22Rv1 (cell line): ENCODE data around the gene CD8B.

Experiments
- H3K27ac ChIP-seq: fragments of 450-650 bp; 2 replicates; pipeline ENCODE4 v1.5.1; 2017
- CTCF ChIP-seq: fragments of 450-650 bp; IDR thresholded peaks from 2 replicates; pipeline ENCODE4 v1.5.1; 2017; ENCODE audit warnings: mild to moderate bottlenecking
- ZFX ChIP-seq: fragments of 450-650 bp; IDR thresholded peaks from 2 replicates; pipeline ENCODE4 v1.6.1; 2017; ENCODE audit warnings: antibody characterized with exemption, borderline replicate concordance

Gene CD8B

DNA sequence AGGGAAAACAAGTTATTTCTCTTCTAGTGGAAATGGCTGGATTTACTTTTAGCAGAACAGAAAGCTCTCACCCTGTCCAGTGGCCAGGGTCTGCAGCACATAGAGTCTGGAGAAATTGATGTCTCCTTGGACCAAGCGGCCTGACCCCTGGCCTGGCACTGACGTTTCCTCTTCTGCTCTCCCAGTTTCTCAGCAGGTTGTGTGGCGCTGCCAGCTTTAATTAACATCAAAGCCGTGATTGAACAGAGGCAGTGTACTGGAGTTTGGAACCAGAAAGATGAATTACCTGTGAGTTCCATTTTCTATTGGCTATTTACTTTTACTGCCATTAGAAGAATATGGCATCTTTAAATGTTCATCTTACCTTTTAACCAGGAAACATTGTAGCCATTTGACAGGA lies 91.8 kb downstream of the CD8B start:
- no peak overlapping the region for H3K27ac ChIP-seq
- TF ChIP-seq CTCF: no peak

GRCh38 chr2:86768189-86768949 lies 93.3 kb downstream of the CD8B start:
- TF ChIP-seq ZFX: no peak
- H3K27ac ChIP-seq: no peak overlapping the region
